Endothelial cell (in vitro differentiated cells): ENCODE measurements around the gene CYP2C18. TPM values are rescaled to one million over a fixed set of nuclear protein-coding genes. Genes with fewer than 3 reads are reported as not detected.

Experiments used
- DNase-seq: peaks from one replicate; pipeline ENCODE4 v3.0.0; 2021; ENCODE audit warnings: low spot score
- H3K27ac Mint-ChIP-seq: one replicate; pipeline ENCODE4 v1.8.0; 2021; ENCODE audit warnings: mixed read lengths, inconsistent platforms; ENCODE audit not compliant: unreplicated experiment
- H3K27me3 Mint-ChIP-seq: one replicate; pipeline ENCODE4 v1.8.0; 2021; ENCODE audit warnings: mild to moderate bottlenecking, moderate library complexity, mixed read lengths, inconsistent platforms; ENCODE audit not compliant: unreplicated experiment
- H3K36me3 Mint-ChIP-seq: one replicate; pipeline ENCODE4 v1.8.0; 2021; ENCODE audit warnings: mild to moderate bottlenecking, low read depth, mixed read lengths, inconsistent platforms; ENCODE audit not compliant: unreplicated experiment
- H3K4me1 Mint-ChIP-seq: one replicate; pipeline ENCODE4 v1.8.0; 2021; ENCODE audit warnings: mild to moderate bottlenecking, mixed read lengths, inconsistent platforms; ENCODE audit not compliant: unreplicated experiment
- H3K4me3 Mint-ChIP-seq: one replicate; pipeline ENCODE4 v1.8.0; 2021; ENCODE audit warnings: mild to moderate bottlenecking, mixed read lengths, inconsistent platforms; ENCODE audit not compliant: unreplicated experiment
- H3K9me3 Mint-ChIP-seq: one replicate; pipeline ENCODE4 v1.8.0; 2021; ENCODE audit warnings: mixed read lengths, inconsistent platforms; ENCODE audit not compliant: unreplicated experiment
- CTCF ChIP-seq: fragments of 200-600 bp; sonication (generic); IDR thresholded peaks from one replicate; pipeline ENCODE4 v1.5.0; 2021; ENCODE audit warnings: antibody characterized with exemption; ENCODE audit not compliant: unreplicated experiment
- total RNA-seq: library from RNA; stranded (reverse); fragmentation: NEBNext Ultra II Directional; extraction: Animal tissue kit (Norgen Biotek cat#: 25700); gene quantifications from one replicate; pipeline ENCODE4 v1.2.1, GENCODE V29; 2021; ENCODE audit not compliant: unreplicated experiment

Gene CYP2C18
- total RNA-seq, 1 donor from 2014 or later: not detected

GRCh38 chr10:94785211-94785610 lies 101.7 kb downstream of the CYP2C18 start:
- no peak for TF ChIP-seq CTCF
- Mint-ChIP-seq H3K36me3 (no peaks in the 10 kb centered on the region), H3K27ac (no peak overlapping the region), H3K4me3 (no peak overlapping the region), H3K9me3 (no peaks in the 10 kb centered on the region), H3K27me3 (peaks cover 1% of the 10 kb centered on the region), H3K4me1 (no peaks in the 10 kb centered on the region)
- no peak for DNase-seq

Other genes starting within 250 kb of the CYP2C18 start
- 58.8 TPM for gene HELLS, start 137.9 kb upstream of the CYP2C18 start, total RNA-seq
- not detected for gene CYP2C19, start 79.0 kb downstream of the CYP2C18 start, total RNA-seq